ENCODE results near the gene APOBEC3B. TPM values are rescaled to one million over a fixed set of nuclear protein-coding genes. Genes with fewer than 3 reads are reported as not detected.
"Not testable (repeated sequence)": the region's sequence is repeated elsewhere in the genome, so short reads cannot be mapped to it uniquely, and the experiment has no call there.

The APOBEC3B gene
- total and polyA plus RNA-seq, 2 of the 8 experiments (the other 6 are each of a cell fraction or from before 2014, with no cell fraction given): 14.2 to 74.9 TPM

- H3K79me1 ChIP-seq (ENCODE audit: low read depth, low read length); H3K4ac ChIP-seq (replicated peaks; ENCODE audit: insufficient read length, low read depth, low read length); H3K56ac ChIP-seq (replicated peaks; ENCODE audit: insufficient read length, low read depth, low read length); H4K8ac ChIP-seq (ENCODE audit: extremely low read depth, insufficient read depth, low read length); H3K9me3 ChIP-seq (ENCODE audit: insufficient read depth in 2 of 2, low read depth in 1 of 2, low read length in 1 of 2); H2AK5ac ChIP-seq (ENCODE audit: low read depth, low read length); H3K23me2 ChIP-seq (ENCODE audit: low read depth, low read length); DNase-seq (ENCODE audit: low read depth in 1 of 2, low spot score in 2 of 2); H3K23ac ChIP-seq (ENCODE audit: insufficient read length); H4K91ac ChIP-seq (replicated peaks; ENCODE audit: insufficient read length, low read length); H3K27ac ChIP-seq (ENCODE audit: low read depth, low read length); H3K36me3 ChIP-seq (ENCODE audit: control insufficient read depth in 2 of 4, insufficient read depth in 4 of 4, low read length in 3 of 4); H4K20me1 ChIP-seq (replicated peaks in 1 of 2; ENCODE audit: control insufficient read depth in 1 of 2, insufficient read depth in 2 of 2, low read length in 2 of 2); FAIRE-seq; H3K14ac ChIP-seq (ENCODE audit: insufficient read length); H3K79me2 ChIP-seq (ENCODE audit: control insufficient read depth in 1 of 2, insufficient read depth in 2 of 2, low read length in 2 of 2); H4K5ac ChIP-seq (ENCODE audit: insufficient read length, low read depth, low read length); H2BK120ac ChIP-seq (replicated peaks; ENCODE audit: low read depth, low read length); H3K9ac ChIP-seq (replicated peaks in 1 of 4; ENCODE audit: extremely low read depth in 1 of 4, low read depth in 3 of 4, low read length in 3 of 4); H3K27me3 ChIP-seq (replicated peaks in 1 of 4; ENCODE audit: control insufficient read depth in 3 of 4, extremely low read depth in 1 of 4, insufficient read depth in 3 of 4, low read length in 3 of 4): not testable (repeated sequence)
- Histone ChIP-seq H3K4me2 (ENCODE audit: insufficient read depth in 1 of 2, low read depth in 2 of 2, low read length in 2 of 2) (peak overlapping the region in 1 of 2 experiments; percentile 53; a peak in 2 of 4 replicates), H2BK5ac (ENCODE audit: low read depth, low read length) (peak overlapping the region; percentile 92; the same call in 1 of the 2 replicates), H2BK20ac (ENCODE audit: low read length) (peak overlapping the region; percentile 86; the same call in 1 of the 2 replicates), H2BK15ac (ENCODE audit: low read length) (0 out of 2 replicates have a peak overlapping the region, but pooled peaks have one; percentile 72), H3K18ac (ENCODE audit: extremely low read depth, low read length) (peak overlapping the region; percentile 93), H3K4me3 (ENCODE audit: extremely low read depth in 1 of 4, insufficient read depth in 2 of 4, low read depth in 3 of 4, low read length in 4 of 4) (peak overlapping the region in 1 of 4 experiments; percentile 48; a peak in 1 of 8 replicates), H2AFZ (ENCODE audit: low read length) (peak overlapping the region; percentile 29; the same call in 1 of the 2 replicates), H3K4me1 (replicated peaks in 1 of 4; ENCODE audit: control insufficient read depth in 3 of 4, insufficient read depth in 4 of 4, low read length in 3 of 4) (peaks cover 2 to 29% (median 17%) of the 10 kb centered on the region in 4 experiments), H2BK12ac (ENCODE audit: low read depth, low read length) (peak overlapping the region; percentile 95; the same call in 1 of the 2 replicates)
- POLR2A ChIA-PET (ENCODE audit: partially characterized antibody): interaction anchor here (1.6 to 2.7 kb wide), 2 partner anchors 9 to 306 kb away, joined by 3 to 12 read pairs; partner anchors contain the start of gene RPL3
- CTCF ChIA-PET (ENCODE audit: partially characterized antibody): interaction anchor here (0.9 to 1.5 kb wide), 6 partner anchors 27 to 285 kb away, joined by 3 to 4 read pairs (median 3); no protein-coding TSS in a partner anchor
- WGBS, 2 experiments (ENCODE audit: extremely low coverage in 1 of 2, insufficient coverage in 1 of 2, insufficient read length in 1 of 2, insufficient replicate concordance in 2 of 2, low coverage in 1 of 2, low lambda C conversion rate in 2 of 2, missing lambda C conversion rate in 1 of 2): 84% methylated on average over 6 of the region's 6 CpGs; no CpG with 5 or more reads in 1 of the 2 experiments
Measured at GRCh38 chr22:39013561-39013941, 31.4 kb downstream of the APOBEC3B start.
